Left lobe of liver (tissue), 2 donors: ENCODE measurements around the gene MICU1. TPM values are rescaled to one million over a fixed set of nuclear protein-coding genes. Genes with fewer than 3 reads are reported as not detected.
"Not testable (repeated sequence)": the region's sequence is repeated elsewhere in the genome, so short reads cannot be mapped to it uniquely, and the experiment has no call there.

Experiments
- ATAC-seq: fragments of 200-7000 bp; cut with Tn5 transposase; one replicate; pipeline ENCODE4 v1.9.1; 2020; ENCODE audit warnings: mild to moderate bottlenecking, moderate library complexity
- DNase-seq: peaks from one replicate; pipeline ENCODE4 v3.0.0-alpha.2; 2020; ENCODE audit warnings: low spot score
- total RNA-seq: library from RNA; stranded (reverse); gene quantifications from one replicate; pipeline ENCODE4 v1.2.1, GENCODE V29; 2021
- donor health status: DM: no; HTN: no; CAD: no; lungs with moderate emphysema.
- donor health status: DM: no; HTN: yes; CAD: no.

Gene MICU1
- total RNA-seq, 1 donor from 2014 or later = 41.8 TPM

DNA sequence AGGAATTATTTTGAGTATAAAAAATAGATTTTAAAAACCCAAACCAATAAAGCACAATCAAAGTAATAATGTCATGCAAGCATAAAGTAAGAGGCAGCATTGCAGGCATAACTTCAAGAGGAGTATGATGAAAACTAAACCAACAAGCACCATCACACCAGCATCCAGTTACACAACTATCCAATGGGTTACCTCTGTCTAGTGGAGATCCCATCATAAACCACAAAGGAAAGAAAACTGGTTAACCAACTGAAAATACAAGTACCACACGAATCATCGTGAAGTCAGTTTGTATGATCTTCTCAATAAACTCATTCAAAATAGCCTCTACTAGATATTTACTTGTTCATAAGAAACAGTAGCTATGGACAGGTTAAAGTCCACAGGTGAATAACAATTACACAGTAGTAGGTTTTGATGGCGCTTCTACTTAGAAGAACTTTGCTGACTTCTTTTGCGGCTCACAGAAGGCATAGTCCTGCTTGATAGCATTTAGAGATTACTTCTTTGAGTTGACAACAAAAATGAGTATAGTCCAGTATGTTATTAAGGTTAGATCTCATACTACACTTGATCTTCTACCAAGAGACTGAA lies 116.6 kb downstream of the MICU1 start:
- ATAC-seq = peak; percentile 58
- no peak for DNase-seq

DNA sequence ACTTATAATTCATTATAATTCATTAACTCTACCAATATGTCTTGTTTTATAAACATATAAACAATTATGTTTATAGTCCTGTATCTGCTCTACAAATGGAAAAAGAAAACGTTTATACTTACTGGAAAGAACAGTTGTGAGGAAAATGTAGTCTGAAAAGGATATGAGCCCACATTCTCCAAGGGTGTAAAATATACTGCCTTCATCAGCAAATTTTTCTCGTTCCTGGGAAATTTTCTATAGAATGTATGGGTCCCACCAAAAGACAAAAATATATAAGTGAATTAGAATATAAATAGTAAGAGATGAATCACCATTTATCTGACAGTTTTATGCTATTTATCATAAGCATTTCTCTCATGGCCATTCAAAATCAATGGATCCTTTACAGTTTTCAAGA lies 117.8 kb downstream of the MICU1 start:
- no peak for DNase-seq
- ATAC-seq = no peak

DNA sequence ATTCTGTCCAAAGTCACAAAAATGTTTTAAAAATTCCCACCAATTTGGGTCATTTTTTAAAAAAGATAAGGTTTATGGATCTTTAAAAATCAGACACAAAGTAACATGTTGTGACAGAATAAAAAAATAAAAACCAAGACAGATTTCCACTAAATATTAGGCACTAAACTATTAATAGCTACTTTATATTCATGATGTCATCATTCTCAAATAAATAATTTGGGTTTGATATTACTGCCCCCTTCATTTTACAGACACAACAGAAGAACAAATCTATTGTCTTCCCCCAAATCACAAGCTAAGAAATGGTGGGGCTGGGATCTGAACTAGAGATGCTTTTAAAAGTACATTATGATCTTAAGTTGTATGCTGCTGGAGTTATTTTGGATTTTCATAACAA lies 119.4 kb downstream of the MICU1 start:
- no peak for ATAC-seq
- no peak for DNase-seq

DNA sequence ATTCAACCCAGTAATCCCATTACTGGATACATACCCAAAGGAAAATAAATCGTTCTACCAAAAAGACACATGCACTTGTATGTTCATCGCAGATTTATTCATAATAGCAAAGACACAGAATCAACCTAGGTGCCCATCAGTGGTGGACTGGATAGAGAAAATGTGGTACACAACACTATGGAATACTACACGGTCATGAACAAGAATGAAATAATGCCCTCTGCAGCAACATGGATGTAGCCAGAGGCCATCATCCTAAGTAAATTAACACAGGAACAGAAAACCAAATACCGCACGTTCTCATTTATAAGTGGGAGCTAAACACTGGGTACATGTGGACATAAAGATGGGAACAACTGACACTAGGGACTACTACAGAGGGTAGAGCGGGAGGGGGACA lies 120.4 kb downstream of the MICU1 start:
- ATAC-seq = no peak

DNA sequence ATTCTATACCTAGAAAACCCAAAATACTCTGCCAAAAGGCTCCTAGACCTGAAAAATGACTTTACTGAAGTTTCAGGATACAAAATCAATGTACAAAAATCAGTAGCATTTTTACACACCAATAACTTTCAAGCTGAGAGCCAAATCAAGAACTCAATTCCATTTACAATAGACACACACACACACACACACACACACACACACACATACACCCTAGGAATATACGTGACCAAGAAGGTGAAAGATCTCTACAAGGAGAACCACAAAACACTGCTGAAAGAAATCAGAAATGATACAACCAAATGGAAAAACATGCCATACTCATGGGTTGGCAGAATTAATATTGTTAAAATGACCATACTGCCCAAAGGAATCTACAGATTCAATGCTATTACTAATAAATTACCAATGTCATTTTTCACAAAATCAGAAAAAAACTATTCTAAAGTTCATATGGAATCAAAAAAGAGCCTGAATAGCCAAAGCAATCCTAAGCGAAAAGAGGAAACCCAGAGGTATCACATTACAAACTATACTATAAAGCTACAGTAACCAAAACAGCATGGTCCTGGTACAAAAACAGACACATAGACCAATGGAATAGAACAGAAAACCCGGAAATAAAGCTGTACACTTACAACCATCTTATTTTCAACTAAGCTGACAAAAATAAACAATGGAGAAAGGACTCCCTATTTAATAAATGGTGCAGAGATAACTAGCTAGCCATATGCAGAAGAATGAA lies 122.0 kb downstream of the MICU1 start:
- no peak for DNase-seq
- no peak for ATAC-seq

More for the DNA sequence above, 120.4 kb downstream of the MICU1 start:
- no peak for DNase-seq

DNA sequence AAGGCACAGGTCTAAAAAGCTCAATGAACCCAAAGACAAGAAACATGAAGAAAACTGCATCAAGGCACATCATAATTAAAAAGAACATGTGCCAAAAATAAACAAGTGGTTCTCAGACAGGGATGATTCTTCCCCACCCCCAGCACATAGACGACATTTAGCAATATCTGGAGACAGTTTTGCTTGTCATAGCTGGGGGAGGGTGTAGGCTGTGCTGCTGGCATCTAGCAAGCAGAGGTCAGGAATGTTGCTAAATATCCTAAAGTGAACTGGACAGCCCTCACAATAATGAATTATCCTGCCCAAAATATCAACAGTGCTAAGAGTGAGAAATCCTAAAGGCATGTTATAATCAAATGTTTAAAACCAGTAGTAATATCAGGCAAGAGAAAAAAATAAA lies 122.6 kb downstream of the MICU1 start:
- ATAC-seq = peak; percentile 98
- peak; percentile 63 for DNase-seq

DNA sequence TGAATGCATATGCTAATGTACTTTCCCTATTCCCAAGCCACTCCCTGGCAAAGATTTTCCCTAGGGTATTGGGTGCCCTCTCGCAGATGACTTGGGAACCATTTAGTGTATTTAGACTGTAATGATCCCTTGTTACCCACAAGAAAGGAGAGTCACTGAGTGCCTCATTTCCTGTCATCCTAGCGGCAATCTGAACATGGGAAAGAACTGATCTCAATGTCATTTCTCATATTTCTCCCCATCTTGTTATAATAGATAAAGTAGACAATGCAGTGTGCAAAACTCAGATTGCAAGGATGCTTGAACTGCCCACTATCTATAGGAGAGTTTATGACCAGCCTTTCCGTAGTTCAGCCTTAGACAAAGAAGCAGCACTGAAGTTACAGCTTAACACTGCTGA lies 123.3 kb downstream of the MICU1 start:
- ATAC-seq (no peak), DNase-seq (no peak)

DNA sequence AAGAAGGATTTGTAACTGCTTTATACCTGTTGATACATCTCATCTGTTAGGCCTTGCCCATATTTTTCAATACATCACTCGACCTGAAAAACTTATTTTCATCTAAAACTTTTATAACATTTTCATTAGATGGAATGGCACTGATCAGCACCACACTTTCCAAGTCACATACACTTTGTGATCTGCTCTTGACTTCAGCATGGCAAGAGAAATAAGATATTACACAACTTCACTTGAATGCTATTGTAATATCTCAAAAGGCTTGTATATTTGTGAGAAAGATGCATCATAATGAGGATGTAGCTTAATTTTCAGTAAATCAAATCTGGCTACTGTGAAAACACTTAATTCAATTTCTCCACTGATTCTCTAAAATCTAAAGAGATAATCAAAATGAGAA lies 126.2 kb downstream of the MICU1 start:
- ATAC-seq (no peak), DNase-seq (no peak)

DNA sequence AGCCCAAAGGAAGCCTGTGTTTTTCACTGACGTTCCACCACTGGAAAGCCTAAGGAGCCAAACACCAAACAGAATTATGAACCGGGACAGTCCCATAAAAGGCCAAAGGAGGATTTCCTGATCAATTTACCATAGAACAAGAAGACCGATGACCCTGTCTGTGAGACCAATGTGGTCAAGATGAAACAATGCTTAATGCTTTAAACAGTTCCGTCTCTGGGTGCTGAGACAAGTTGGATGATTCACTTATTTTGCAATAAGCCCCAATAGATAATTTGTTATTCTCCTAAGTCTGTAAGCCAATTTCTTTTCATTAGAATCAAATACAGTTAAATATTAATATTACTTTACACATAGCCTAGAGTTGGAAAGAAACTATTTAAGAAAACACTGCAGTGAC lies 134.9 kb downstream of the MICU1 start:
- DNase-seq (no peak), ATAC-seq (no peak)

DNA sequence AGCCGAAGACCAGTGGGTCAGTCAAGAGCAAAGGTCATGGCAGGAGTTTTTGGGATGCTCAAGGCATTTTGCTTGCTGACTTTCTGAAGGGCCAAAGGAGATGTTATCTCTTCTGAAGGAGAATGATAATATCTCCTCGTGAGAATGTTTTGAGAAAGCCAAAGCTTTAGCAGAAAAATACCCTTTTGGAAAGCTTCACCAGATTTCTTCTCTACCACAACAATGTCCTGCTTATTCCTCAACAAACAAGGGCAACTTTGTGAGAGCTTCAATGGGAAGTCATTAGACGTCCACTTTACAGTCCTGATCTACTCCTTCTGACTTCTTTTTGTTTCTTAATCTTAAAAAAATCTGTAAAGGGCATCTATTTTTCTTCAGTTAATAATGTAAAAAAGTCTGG lies 138.4 kb downstream of the MICU1 start:
- ATAC-seq (no peak), DNase-seq (no peak)

DNA sequence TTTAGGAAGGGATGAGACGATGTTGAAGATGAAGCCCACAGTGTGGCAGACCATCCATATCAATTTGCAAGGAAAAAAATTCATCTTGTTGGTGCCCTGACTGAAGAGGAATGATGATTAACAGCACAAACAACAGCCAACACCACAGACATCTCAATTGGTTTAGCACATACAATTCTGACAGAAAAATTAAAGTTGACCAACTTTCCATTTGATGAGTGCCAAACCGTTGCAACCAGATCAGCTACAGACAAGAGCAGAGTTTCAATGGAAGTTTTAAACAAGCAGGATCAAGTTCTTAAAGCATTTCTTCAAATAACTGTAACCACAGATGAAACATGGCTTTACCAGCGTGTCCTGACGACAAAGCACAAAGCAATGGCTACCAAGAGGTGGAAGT lies 138.8 kb downstream of the MICU1 start:
- no peak for DNase-seq
- ATAC-seq = no peak

DNA sequence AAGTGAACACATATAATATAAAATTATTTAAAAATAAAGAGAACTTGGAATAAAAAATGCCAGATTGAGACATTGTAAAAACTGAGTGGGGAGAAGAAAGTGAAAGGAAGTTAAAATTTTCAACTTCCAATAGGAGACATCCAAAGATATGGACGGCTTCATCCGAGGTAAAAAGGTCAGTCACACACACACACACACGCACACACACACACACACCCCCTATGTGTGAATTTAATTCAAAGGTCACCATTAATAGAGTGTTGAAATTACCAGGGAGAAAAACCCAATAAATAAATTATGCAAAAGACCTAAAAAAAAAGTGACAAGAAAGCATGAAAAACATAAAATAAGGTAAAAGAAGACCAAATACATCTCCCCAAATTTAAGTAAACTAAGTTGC lies 140.2 kb downstream of the MICU1 start:
- DNase-seq = no peak
- peak; percentile 56 for ATAC-seq

DNA sequence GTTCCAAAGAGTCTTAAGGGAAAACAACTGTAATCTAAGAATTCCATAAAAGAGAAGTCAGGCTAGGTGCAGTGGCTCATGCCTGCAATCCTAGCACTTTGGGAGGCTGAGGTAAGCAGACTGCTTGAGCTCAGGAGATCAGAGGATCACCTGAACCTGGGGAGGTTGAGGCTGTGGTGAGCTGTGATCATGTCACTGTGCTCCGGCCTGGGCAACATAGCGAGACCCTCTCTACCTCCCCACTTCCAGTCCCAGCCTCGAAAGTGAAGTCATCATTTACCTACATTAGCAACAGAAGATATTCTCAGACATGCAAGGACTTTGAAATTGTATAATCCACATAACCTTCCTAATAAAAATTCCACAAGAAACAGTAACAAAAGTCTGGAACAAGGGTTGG lies 141.4 kb downstream of the MICU1 start:
- ATAC-seq = no peak
- no peak for DNase-seq

DNA sequence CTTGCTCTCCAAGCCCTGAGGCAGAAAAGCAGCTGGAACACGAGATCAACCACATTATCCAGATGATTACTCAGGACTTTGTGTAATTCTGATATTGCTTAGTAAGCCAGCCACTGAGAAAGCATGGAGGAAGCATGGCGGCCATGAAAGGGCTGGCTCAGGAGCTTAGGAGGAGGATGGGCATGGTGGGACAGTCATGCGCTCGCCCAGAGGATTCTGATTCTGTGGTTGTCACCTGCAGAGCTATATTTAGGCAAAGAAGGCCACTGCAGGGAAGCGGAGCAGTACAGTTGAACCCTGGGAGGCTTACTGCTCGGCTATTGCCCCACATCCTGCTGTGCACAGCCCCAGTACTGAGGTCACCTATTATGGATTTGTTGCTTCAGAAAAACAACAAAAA lies 142.4 kb downstream of the MICU1 start:
- ATAC-seq (peak; percentile 36), DNase-seq (no peak)

DNA sequence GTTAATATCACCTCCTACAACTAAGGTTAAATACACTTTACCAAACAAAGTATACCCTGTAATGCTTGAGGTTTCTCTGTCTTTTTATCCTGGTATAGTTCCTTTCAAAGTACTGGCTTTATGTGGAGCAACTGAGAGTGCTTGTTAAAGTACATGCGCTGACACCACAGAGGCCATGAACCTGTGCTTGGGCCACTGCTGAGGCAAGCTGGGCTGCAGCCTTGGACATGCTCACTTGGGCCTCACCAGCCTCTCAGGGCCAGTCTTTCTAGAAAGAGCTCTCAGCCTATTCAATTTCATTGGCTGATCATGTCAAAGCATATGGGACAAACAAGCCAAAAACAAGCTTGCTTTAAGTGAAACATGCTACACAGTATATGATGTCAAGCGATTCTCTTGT lies 145.0 kb downstream of the MICU1 start:
- DNase-seq (no peak), ATAC-seq (peak; percentile 49)

DNA sequence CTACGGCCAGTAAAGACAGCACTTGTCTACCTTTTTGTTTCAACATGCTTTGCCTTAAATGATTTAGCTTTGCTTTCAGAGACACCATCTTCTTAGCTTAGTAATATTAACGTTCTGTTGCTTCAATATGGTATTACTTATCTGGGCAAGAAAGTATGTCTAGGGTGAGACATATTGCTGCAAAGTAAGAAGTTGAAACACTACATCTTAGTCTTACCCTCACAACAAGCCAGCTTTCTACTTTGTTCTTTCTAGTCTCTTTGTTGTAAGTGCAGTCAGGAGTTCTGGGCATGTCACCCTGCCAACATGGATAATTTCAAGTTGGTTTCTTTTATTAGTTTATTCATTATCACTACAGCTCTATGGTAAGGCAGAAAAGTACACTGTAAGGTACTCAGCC lies 148.4 kb downstream of the MICU1 start:
- DNase-seq (no peak), ATAC-seq (no peak)

DNA sequence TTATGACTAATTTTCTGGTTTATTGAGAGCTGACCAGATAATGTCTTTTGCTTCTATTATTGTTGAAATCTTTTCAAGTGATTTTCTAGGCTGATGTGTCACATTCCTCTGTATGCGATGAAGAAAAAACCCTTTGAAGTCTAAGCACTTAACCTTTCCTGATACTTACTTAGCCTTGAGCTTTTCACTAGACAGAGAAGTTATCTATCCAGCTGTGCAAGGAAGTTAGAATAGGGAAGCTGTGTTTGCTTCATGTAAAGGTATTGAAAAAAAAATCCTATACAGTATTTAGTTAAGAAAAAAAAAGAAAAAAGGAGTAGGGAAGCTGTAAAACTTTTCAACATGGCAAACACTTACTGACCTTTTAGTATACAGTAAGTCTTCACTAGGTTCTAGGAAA lies 153.6 kb downstream of the MICU1 start:
- ATAC-seq = no peak

DNA sequence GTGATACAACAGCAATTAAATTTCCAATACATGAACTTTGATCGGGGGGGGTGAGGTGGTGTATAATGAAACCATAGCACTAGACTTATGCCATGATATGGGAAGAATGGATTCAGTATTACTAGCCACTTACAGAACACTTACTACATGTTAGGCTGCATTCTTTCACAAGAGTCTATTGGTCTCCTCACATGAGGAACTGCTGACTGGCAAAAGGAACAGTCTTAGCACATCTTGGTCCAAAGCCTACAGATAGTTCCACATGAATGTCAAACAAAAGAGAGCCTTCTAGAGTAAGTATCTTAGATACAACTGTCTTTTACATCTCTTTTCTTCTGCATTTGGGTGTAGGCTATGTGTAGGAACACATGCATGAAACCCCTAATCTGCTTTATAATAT lies 155.2 kb downstream of the MICU1 start:
- no peak for DNase-seq
- ATAC-seq = peak; percentile 40

More for the DNA sequence above, 153.6 kb downstream of the MICU1 start:
- no peak for DNase-seq

DNA sequence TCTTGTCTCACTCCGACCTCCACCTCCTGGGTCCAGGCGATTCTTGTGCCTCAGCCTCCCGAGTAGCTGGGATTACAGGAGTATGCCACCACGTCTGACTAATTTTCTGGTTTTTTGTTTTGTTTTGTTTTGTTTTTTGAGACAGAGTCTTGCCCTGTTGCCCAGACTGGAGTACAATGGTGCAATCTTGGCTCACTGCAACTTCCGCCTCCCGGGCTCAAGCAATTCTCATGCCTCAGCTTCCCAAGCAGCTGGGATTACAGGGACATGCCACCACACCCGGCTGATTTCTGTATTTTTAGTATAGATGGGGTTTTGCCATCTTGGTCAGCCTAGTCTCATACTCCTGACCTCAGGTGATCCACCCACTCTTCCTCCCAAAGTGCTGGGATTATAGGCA lies 158.8 kb downstream of the MICU1 start:
- not testable (repeated sequence) for DNase-seq, ATAC-seq

DNA sequence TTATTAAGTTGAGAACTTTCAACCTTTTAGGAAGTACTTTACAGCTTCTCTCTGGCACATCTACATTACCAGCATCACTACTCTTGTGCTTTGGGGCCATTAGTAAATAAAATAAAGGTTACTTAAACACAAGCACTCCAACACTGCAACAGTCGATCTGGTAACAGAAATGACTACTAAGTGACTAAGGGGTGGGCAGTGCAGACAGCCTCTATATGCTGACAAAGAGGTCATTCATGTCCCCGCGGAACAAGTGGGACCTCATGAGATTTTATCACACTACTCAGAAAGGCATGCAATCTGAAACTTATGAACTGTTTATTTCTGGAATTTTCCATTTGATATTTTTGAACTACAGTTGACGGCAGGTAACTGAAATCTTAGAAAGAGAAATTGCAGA lies 159.9 kb downstream of the MICU1 start:
- DNase-seq (no peak), ATAC-seq (no peak)

DNA sequence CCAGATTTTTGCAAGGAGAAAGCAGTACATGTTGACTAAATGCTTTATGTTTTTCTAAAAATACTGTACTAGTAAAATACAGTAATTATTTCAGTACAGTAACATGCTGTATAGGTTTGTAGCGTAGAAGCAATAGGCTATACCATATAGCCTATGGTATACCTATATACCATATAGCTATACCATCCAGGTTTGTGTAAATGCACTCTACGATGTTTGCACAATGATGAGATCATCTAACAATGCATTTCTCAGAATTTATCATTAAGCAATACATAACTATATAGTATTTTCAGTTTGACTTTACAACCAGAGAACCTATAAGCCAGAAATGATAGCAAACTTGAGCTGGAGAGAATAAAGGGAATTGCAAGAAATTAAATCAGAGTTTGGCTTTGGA lies 161.4 kb downstream of the MICU1 start:
- DNase-seq = no peak
- ATAC-seq = no peak

DNA sequence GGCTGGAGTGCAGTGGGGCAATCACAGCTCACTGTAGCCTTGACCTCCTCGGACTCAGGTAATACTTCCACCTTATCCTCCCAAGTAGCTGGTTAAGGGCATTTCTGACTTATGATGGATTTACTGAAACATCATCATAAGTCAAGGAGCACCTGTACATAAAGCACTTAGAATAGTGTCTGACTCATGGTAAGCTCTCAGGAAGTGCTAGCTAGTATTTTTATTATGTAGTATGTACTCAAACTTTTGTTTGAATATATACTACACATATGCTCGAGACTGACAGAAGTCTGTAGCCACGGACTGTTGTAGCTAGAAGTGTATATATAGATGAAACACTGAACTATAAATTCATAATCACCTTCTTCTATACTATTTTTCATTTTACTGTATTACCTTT lies 163.6 kb downstream of the MICU1 start:
- no peak for ATAC-seq
- DNase-seq = no peak

DNA sequence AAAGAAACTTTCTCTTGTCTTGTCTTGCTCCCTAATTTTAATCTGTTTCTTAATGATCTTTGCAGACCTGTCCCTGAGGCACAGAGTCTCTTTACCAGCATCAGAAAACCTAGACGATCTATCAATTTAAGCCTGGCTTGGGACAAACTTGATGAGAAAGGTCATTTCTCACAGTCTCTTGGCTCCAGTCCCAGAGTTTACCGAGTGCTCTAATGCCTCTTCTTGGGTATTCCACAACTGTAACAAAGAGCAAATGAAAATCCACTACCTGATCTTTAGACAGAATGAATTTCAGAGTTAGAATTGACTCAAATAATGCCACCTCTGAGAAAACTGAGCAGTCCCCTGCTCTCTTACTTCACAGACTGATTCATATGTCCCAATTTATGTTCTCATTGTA lies 164.8 kb downstream of the MICU1 start:
- DNase-seq = no peak
- ATAC-seq = peak; percentile 74
